Measurements from ENCODE around the gene GPA33. TPM values are rescaled to one million over a fixed set of nuclear protein-coding genes. Genes with fewer than 3 reads are reported as not detected.

GPA33 gene
- total and polyA plus RNA-seq, 2 experiments from 2014 or later: 1.5 to 5.8 TPM

DNA sequence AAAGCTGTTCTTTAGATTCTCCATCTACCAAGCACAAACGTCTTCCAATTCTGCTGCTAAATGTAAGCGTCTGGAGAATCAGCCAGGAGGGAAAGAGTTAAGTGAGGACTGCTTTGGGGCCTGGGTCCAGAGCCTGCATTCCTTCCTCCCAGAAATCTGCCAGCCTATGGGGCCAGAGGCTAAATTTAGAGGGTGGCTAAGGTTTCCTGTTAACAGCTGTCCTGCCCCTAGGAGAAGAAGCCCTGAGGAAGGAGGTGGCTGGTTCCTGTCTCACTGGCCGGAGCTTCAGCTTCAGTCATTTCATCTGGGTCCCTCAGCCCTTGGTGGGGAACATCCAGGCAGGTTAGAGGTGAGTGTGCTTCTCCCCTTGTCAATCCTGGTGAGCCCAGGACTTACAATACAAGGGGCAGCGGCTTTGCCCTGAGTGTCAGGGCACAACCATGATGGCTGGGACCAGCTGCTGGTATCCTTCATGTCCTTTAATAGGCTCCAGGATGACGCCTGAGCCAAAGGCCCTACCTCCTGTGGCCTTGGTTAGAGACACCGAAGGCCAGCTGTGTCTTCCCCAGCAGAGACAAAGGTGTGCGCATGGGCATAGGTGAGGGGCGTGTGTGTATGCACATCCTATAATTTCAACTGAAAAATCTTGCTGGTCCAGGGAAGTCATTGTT is 3.8 kb upstream of the GPA33 start, which contains the start of gene STYXL2:
Gene STYXL2 (plus strand): TSS at position 230 of the 671 bp plus-strand sequence. CDS start 775 bp downstream, outside the sequence.
- WGBS (ENCODE audit: low lambda C conversion rate, missing lambda C conversion rate): 72% methylated on average over 8 of the region's 8 CpGs
- Histone ChIP-seq H3K4me1 (ENCODE audit: insufficient read depth) (peaks cover 4% of the 10 kb centered on the region), H3K36me3 (replicated peaks; ENCODE audit: insufficient read depth, low read depth) (no peaks in the 10 kb centered on the region), H4K20me1 (ENCODE audit: insufficient read depth, poor library complexity, severe bottlenecking) (no peaks in the 10 kb centered on the region), H3K79me2 (no peaks in the 10 kb centered on the region), H3K27ac (no peak within 1 kb of the TSS), H3K4me2 (no peak within 1 kb of the TSS), H3K9me2 (replicated peaks; ENCODE audit: insufficient read depth) (no peaks in the 10 kb centered on the region), H3K27me3 (no peaks in the 10 kb centered on the region), H2AFZ (no peak within 1 kb of the TSS), H3K9me3 (ENCODE audit: low read depth) (no peaks in the 10 kb centered on the region), H3K4me3 (no peak within 1 kb of the TSS)
- DNase-seq (ENCODE audit: low spot score): no peak
- TF ChIP-seq EZH2 (IDR thresholded peaks at IDR 0.05; ENCODE audit: borderline replicate concordance) (no peak), CTCF (IDR thresholded peaks at IDR 0.05; ENCODE audit: poor library complexity) (no peak), EZH2phosphoT487 (IDR thresholded peaks at IDR 0.05; ENCODE audit: low read depth, severe bottlenecking, unreplicated experiment) (no peak)

GRCh38 chr1:167092653-167093052 is 2.5 kb upstream of the GPA33 start:
- no peak for DNase-seq (ENCODE audit: low spot score)
- Histone ChIP-seq H3K79me2 (no peaks in the 10 kb centered on the region), H3K4me3 (no peak overlapping the region), H2AFZ (no peak overlapping the region), H3K27me3 (no peaks in the 10 kb centered on the region), H3K36me3 (replicated peaks; ENCODE audit: insufficient read depth, low read depth) (no peaks in the 10 kb centered on the region), H3K9me3 (ENCODE audit: low read depth) (no peaks in the 10 kb centered on the region), H3K4me1 (ENCODE audit: insufficient read depth) (peaks cover 4% of the 10 kb centered on the region), H3K9me2 (replicated peaks; ENCODE audit: insufficient read depth) (no peaks in the 10 kb centered on the region), H4K20me1 (ENCODE audit: insufficient read depth, poor library complexity, severe bottlenecking) (no peaks in the 10 kb centered on the region), H3K27ac (no peak overlapping the region), H3K4me2 (no peak overlapping the region)
- TF ChIP-seq CTCF (IDR thresholded peaks at IDR 0.05; ENCODE audit: poor library complexity): no peak
- no peak for TF ChIP-seq EZH2 (IDR thresholded peaks at IDR 0.05; ENCODE audit: borderline replicate concordance)
- no peak for TF ChIP-seq EZH2phosphoT487 (IDR thresholded peaks at IDR 0.05; ENCODE audit: low read depth, severe bottlenecking, unreplicated experiment)
- WGBS (ENCODE audit: low lambda C conversion rate, missing lambda C conversion rate): 93% methylated on average over 1 of the region's 1 CpG

- 92% methylated on average over 2 of the region's 2 CpGs for WGBS (ENCODE audit: low lambda C conversion rate, missing lambda C conversion rate)
- Histone ChIP-seq H3K79me2 (no peaks in the 10 kb centered on the region), H3K4me2 (no peak overlapping the region), H3K27ac (peak overlapping the region; percentile 83), H3K9me2 (replicated peaks; ENCODE audit: insufficient read depth) (no peaks in the 10 kb centered on the region), H4K20me1 (ENCODE audit: insufficient read depth, poor library complexity, severe bottlenecking) (no peaks in the 10 kb centered on the region), H3K9me3 (ENCODE audit: low read depth) (no peaks in the 10 kb centered on the region), H3K36me3 (replicated peaks; ENCODE audit: insufficient read depth, low read depth) (no peaks in the 10 kb centered on the region), H2AFZ (no peak overlapping the region), H3K4me3 (no peak overlapping the region), H3K4me1 (ENCODE audit: insufficient read depth) (peaks cover 4% of the 10 kb centered on the region), H3K27me3 (no peaks in the 10 kb centered on the region)
- TF ChIP-seq EZH2phosphoT487 (IDR thresholded peaks at IDR 0.05; ENCODE audit: low read depth, severe bottlenecking, unreplicated experiment): no peak
- TF ChIP-seq EZH2 (IDR thresholded peaks at IDR 0.05; ENCODE audit: borderline replicate concordance): no peak
- no peak for TF ChIP-seq CTCF (IDR thresholded peaks at IDR 0.05; ENCODE audit: poor library complexity)
- no peak for DNase-seq (ENCODE audit: low spot score)
Measured at GRCh38 chr1:167089939-167090313, 251 bp downstream of the GPA33 start.
